HepG2 (cell line): ENCODE results near the gene TAF4B. TPM values are rescaled to one million over a fixed set of nuclear protein-coding genes. Genes with fewer than 3 reads are reported as not detected.
"Not testable (repeated sequence)": the region's sequence is repeated elsewhere in the genome, so short reads cannot be mapped to it uniquely, and the experiment has no call there.

ENCODE experiments used
- ATAC-seq: fragments of 200-7000 bp; cut with Tn5 transposase; 3 replicates; pipeline ENCODE4 v1.9.1; 2020; ENCODE audit warnings: mild to moderate bottlenecking, moderate library complexity
- BruUV-seq: library from RNA; stranded (reverse); fragments of 400-500 nt; replicated peaks from 2 replicates; lab custom pipeline; 2021; lab: Mats Ljungman, UMichigan
- CTCF ChIA-PET: fragments of 300-600 bp; formaldehyde crosslinking; extraction: SDS; loops from one replicate; lab custom pipeline; 2021; ENCODE audit warnings: low total read pairs, inconsistent platforms, low intra/inter-chr PET ratio; lab: Yijun Ruan, JAX
- POLR2A ChIA-PET: fragments of 350-600 bp; sonication (Branson Sonifier 250); formaldehyde crosslinking; loops from one replicate; lab custom pipeline; 2020; ENCODE audit warnings: antibody characterized with exemption, inconsistent platforms; lab: Yijun Ruan, JAX
- DNase-seq: peaks from one replicate; pipeline ENCODE4 v3.0.0-alpha.2; 2015; ENCODE audit warnings: low spot score
- FAIRE-seq: peaks from 3 replicates; lab custom pipeline; 2011; peaks lifted over from hg19 to GRCh38; lab: Jason Lieb, UNC
- H2AFZ ChIP-seq: one replicate; pipeline ENCODE4 v1.6.1; 2011; ENCODE audit warnings: low read length, inconsistent platforms
- H3K27ac ChIP-seq: fragments of 300-600 bp; 3 replicates; pipeline ENCODE4 v1.8.0; 2011; ENCODE audit warnings: mixed run types, mild to moderate bottlenecking, mixed read lengths, low read length, inconsistent platforms; ENCODE audit not compliant: insufficient read depth; ENCODE audit errors: extremely low read length
- H3K27me3 ChIP-seq, 2 experiments: fragments of 200-600 bp in 1 of 2; 2 replicates in 1 of 2; 3 replicates in 1 of 2; pipeline versions ENCODE4 v1.6.0 to v1.8.0; 2011; ENCODE audit warnings: low read length in 2 of 2, mild to moderate bottlenecking in 2 of 2, moderate library complexity in 2 of 2, inconsistent platforms in 1 of 2; ENCODE audit not compliant: insufficient read depth in 2 of 2, control insufficient read depth in 1 of 2
- H3K36me3 ChIP-seq, 2 experiments: fragments of 200-600 bp in 1 of 2; replicated peaks in 1 of 2; 2 replicates in 1 of 2; 3 replicates in 1 of 2; pipeline versions ENCODE4 v1.5.1 to v1.8.0; 2011; ENCODE audit warnings: low read length in 2 of 2, inconsistent platforms in 1 of 2; ENCODE audit not compliant: insufficient read depth in 2 of 2, control insufficient read depth in 1 of 2
- H3K4me1 ChIP-seq: 2 replicates; pipeline ENCODE4 v1.5.1; 2012; ENCODE audit warnings: low read length, inconsistent platforms; ENCODE audit not compliant: insufficient read depth
- H3K4me2 ChIP-seq: 2 replicates; pipeline ENCODE4 v1.6.0; 2011; ENCODE audit warnings: low read depth, low read length, inconsistent platforms
- H3K4me3 ChIP-seq, 3 experiments: fragments of 200-600 bp in 1 of 3; sonication (generic), shearing (Covaris generic) in 1 of 3; replicated peaks in 1 of 3; 2 replicates each; pipeline ENCODE4 v1.5.1; 2011 to 2016; ENCODE audit warnings: low read length in 3 of 3, inconsistent platforms in 2 of 3, low read depth in 2 of 3, mild to moderate bottlenecking in 2 of 3, control low read depth in 1 of 3, mixed read lengths in 1 of 3; ENCODE audit not compliant: insufficient read depth in 1 of 3
- H3K79me2 ChIP-seq: one replicate; pipeline ENCODE4 v1.6.1; 2011; ENCODE audit warnings: low read length, inconsistent platforms; ENCODE audit not compliant: insufficient read depth
- H3K9ac ChIP-seq: 2 replicates; pipeline ENCODE4 v1.6.0; 2011; ENCODE audit warnings: mild to moderate bottlenecking, low read depth, low read length, inconsistent platforms; ENCODE audit not compliant: insufficient read depth
- H3K9me3 ChIP-seq: 2 replicates; pipeline ENCODE4 v1.5.1; 2012; ENCODE audit warnings: mild to moderate bottlenecking, low read length
- H4K20me1 ChIP-seq: 2 replicates; pipeline ENCODE4 v1.6.0; 2011; ENCODE audit warnings: inconsistent platforms, mild to moderate bottlenecking, low read length, moderate library complexity; ENCODE audit not compliant: insufficient read depth
- GTF3A ChIP-seq: sonication (generic); formaldehyde crosslinking; conservative IDR thresholded peaks from 2 replicates; pipeline ENCODE4 v1.4.0; 2020; ENCODE audit warnings: mild to moderate bottlenecking, missing genetic modification reagents
- HNRNPK ChIP-seq: fragments of 200-400 bp; formaldehyde crosslinking; IDR thresholded peaks from 2 replicates; pipeline ENCODE4 v1.6.1; 2018; ENCODE audit warnings: low read length, low read depth, moderate library complexity, mild to moderate bottlenecking; ENCODE audit not compliant: poor library complexity, severe bottlenecking
- MBNL3 ChIP-seq: fragments of 250-450 bp; sonication (Bioruptor Pico); conservative IDR thresholded peaks from 2 replicates; pipeline ENCODE4 v1.8.0; 2022; ENCODE audit warnings: mild to moderate bottlenecking, inconsistent platforms
- MTF2 ChIP-seq: sonication (generic); formaldehyde crosslinking; IDR thresholded peaks from 2 replicates; pipeline ENCODE4 v1.5.0; 2020; ENCODE audit warnings: missing genetic modification reagents, borderline replicate concordance
- RFX5 ChIP-seq: IDR thresholded peaks from 2 replicates; pipeline ENCODE4 v1.6.1; 2011; ENCODE audit warnings: low read depth, low read length, improper control_type of control experiment
- SYNCRIP ChIP-seq: fragments of 200-400 bp; formaldehyde crosslinking; IDR thresholded peaks from 2 replicates; pipeline ENCODE4 v1.6.1; 2018; ENCODE audit warnings: mild to moderate bottlenecking, low read depth, low read length; ENCODE audit not compliant: insufficient read depth
- ZNF17 ChIP-seq: sonication (generic); formaldehyde crosslinking; IDR thresholded peaks from 2 replicates; pipeline ENCODE4 v1.5.0; 2020; ENCODE audit warnings: mild to moderate bottlenecking, missing genetic modification reagents
- ZNF33B ChIP-seq: sonication (generic); formaldehyde crosslinking; IDR thresholded peaks from 2 replicates; pipeline ENCODE4 v1.5.1; 2020; ENCODE audit warnings: mild to moderate bottlenecking, missing genetic modification reagents
- ZNF44 ChIP-seq: sonication (generic); formaldehyde crosslinking; IDR thresholded peaks from 2 replicates; pipeline ENCODE4 v1.5.1; 2020; ENCODE audit warnings: mild to moderate bottlenecking, missing genetic modification reagents
- WGBS: methylation state at CpG from one replicate; pipeline ENCODE4 v1.1.6; 2017; ENCODE audit warnings: low lambda C conversion rate; 5-methylcytosine and 5-hydroxymethylcytosine counted together
- in situ Hi-C: cut with HindIII; loops from 2 replicates; pipeline ENCODE4 v1.10.0; 2017; ENCODE audit warnings: low pct_unique_long_range_greater_than_20kb; ENCODE audit not compliant: extremely low pct_ligation_motif_present
- intact Hi-C: fragments of 100-400 bp; cut with micrococcal nuclease; formaldehyde crosslinking; loops from one replicate; pipeline ENCODE4 v1.10.0; 2022; ENCODE audit not compliant: unreplicated experiment
- polyA plus RNA-seq, 8 experiments: library from polyadenylated mRNA; depleted of rRNA in 3 of 8; stranded (reverse) in 7 of 8; unstranded in 1 of 8; fragments of >200 nt; fragmentation: Illumina TruSeq in 4 of 8; extraction: Trizol in 4 of 8; gene quantifications; 2 replicates each; pipeline versions ENCODE4 v1.2.1 to v1.2.3, GENCODE V29; 2011 to 2016; ENCODE audit warnings: low read depth in 4 of 8, missing spikeins in 1 of 8, mixed read lengths in 1 of 8; ENCODE audit not compliant: insufficient read depth in 1 of 8
- total RNA-seq, 5 experiments: library from RNA; depleted of rRNA; stranded (reverse); fragments of >200 nt; fragmentation: Illumina TruSeq; extraction: Trizol; gene quantifications; 2 replicates each; pipeline ENCODE4 v1.2.3, GENCODE V29; 2016; ENCODE audit warnings: low read depth in 1 of 5

The TAF4B gene
- total and polyA plus RNA-seq, 2 of the 13 experiments (the other 11 are each of a cell fraction or from before 2014, with no cell fraction given), result 2.2 to 3.8 TPM

GRCh38 chr18:26301681-26302080, 75.4 kb downstream of the TAF4B start (continued):
- TF ChIP-seq RFX5, result no peak
- TF ChIP-seq ZNF44 (CRISPR knock-in tag), result no peak
- TF ChIP-seq ZNF33B, result no peak
- no peak for TF ChIP-seq ZNF17 (CRISPR knock-in tag)
- no peak for TF ChIP-seq MTF2 (CRISPR knock-in tag)
- TF ChIP-seq GTF3A (CRISPR knock-in tag), result no peak
- TF ChIP-seq SYNCRIP, result no peak
- no peak for TF ChIP-seq MBNL3 (CRISPR knock-in tag)

- WGBS, result 87% methylated on average over 2 of the region's 2 CpGs
- H3K9me3 ChIP-seq, DNase-seq, ATAC-seq, H4K20me1 ChIP-seq, H3K79me2 ChIP-seq, BruUV-seq, CTCF ChIA-PET, H2AFZ ChIP-seq, H3K9ac ChIP-seq, in situ Hi-C loops, FAIRE-seq, POLR2A ChIA-PET, intact Hi-C loops, H3K36me3 ChIP-seq, H3K27me3 ChIP-seq, H3K4me2 ChIP-seq, H3K4me1 ChIP-seq, H3K4me3 ChIP-seq, H3K27ac ChIP-seq: not testable (repeated sequence)
- peak; percentile 71 for TF ChIP-seq HNRNPK
These were observed 77.0 kb downstream of the TAF4B start for GRCh38 chr18:26303222-26303621.
